HG03196 (cell line): ENCODE results near the gene IGSF6.
"Not testable (repeated sequence)": the region's sequence is repeated elsewhere in the genome, so short reads cannot be mapped to it uniquely, and the experiment has no call there.

Source experiments
- ATAC-seq: cut with Tn5 transposase; IDR thresholded peaks from one replicate; pipeline ENCODE4 v1.9.1; 2021; ENCODE audit not compliant: unreplicated experiment

IGSF6 gene

DNA sequence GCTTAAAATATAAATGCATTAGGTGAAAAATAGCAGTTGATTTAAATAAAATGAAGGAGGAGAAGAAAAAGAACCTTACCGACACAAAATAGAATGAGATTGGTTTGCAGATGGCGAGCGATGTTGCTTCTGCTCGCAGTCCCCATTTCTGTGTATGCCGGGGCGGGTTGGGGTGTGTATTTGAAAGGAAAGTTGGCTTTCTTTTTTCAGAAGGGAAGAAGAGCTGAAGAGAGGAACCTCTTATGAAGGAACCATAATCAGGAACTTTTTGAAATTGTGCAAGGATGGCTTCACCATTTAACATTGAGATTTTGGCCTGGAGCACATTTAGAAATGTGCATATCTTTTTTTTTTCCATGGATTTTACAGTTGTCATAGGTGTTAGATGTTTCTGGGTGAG lies at the start of gene IGSF6:
TSS of gene IGSF6 (minus strand) at position 156 of the 400 bp plus-strand sequence. CDS start at position 146, 10 bp downstream.
- no peak for ATAC-seq

DNA sequence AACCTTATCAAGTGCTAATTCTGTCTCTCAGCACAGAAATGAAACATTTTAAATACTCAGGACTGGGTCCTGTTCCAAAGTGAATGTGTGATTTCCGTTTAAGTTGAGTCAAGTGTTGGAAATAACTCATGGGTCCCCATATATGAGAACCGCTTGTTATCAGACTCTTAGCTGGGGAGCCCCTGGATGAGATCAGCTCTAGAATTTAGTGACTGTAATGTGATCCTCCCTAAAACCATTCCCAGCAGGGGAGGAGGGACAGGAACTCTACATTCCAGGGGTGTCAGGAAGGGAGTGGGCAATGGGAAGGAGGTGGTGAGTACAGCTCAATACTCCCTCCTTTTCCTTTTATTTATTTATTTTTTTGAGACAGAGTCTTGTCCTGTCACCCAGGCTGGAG lies 48.9 kb upstream of the IGSF6 start:
- no peak for ATAC-seq

DNA sequence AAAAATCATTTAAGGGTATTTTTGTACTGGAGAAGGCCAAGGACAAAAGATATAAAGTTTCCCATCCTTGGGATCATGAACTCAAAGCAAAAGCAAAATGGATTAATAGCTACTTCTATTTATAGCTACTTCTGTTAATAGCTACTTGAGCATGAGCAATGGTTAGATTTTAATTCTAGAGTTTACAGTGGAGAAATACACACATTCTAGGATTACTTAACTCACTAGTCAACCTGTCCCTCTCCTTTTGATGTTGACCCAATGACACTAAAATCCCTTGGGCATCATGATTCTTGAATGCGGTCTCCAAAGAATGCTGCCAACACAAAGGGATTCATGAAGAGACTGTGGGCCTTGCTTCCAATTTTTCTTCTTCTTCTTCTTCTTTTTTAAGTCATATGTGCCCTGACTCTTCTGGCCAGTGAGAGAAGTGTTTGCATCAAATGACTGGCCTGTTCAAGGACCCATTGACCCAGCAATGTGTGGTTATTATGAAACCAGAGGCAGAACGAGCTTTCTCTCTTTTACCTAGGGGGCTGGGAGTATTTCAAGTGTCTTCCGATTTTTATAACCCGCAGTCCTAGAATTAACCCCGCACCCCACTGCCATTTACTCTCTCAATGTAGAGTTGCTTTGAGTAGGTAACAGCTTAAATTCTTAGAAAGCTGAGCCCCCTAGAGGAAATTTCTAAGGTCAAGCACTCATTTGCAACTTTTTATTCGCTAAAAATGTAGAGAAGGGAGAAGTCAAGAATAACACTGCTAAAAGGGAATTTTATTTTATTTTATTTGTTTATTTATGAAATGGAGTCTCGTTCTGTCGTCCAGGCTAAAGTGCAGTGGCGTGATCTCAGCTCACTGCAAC lies 46.0 kb upstream of the IGSF6 start:
- no peak for ATAC-seq

DNA sequence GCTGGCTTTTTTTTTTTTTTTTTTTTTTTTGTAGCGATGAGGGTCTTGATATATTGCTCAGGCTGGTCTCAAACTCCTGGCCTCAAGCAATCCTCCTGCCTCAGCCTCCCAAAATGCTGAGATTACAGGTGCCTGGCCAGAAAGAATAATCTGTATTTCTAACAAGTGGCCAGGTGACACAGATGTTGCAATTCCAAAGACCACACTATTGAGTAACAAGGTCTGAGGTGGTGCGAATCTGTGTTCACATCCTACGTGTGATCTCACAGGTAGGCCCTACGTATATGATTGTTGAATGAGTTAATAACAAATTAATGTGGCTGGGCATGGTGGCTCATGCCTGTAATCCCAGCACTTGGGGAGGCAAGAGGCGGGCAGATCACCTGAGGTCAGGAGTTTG lies 44.6 kb upstream of the IGSF6 start:
- ATAC-seq: no peak

GRCh38 chr16:21694609-21695008 lies 42.2 kb upstream of the IGSF6 start:
- no peak for ATAC-seq

GRCh38 chr16:21690967-21691366 lies 38.6 kb upstream of the IGSF6 start:
- ATAC-seq: not testable (repeated sequence)

DNA sequence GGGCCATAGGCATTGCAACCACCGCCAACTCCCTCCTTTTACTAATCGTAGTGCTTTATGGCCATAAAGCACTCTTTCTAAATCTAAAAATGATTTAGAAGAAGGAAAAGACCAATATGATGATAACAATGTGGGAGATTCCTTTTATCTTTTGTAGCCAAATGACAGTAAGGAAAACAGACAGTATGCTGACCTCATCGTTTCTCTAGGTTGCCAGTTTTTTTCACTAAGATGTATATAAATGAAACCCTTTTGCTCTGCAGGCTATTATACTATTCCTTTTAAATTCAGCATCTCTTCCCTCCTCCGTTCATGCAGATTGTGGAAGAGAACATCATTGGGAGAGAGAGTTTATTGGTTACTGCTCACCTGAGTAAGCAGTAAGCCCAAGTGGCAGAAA lies 36.7 kb upstream of the IGSF6 start:
- ATAC-seq: no peak

DNA sequence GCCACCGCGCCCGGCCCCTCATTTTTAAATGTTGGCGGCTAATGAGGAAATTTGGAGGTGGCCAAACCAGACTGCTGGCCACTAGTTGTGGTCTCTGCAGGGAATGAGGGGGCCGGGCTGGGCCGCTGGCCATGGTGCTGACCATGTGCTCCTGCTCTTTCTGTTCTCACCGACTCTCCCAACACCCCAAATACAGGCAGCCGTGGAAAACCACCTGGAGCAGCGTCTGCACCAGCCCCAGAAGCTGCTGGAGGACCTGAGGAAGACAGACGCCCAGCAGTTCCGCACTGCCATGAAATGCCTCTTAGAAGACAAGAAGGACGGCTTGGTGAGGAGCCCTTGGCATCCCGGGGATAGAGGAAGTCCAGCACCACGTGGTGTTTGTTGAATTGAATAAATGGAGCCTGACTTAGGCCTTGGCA lies 32.6 kb upstream of the IGSF6 start:
- ATAC-seq: no peak

GRCh38 chr16:21684199-21684598 lies 31.8 kb upstream of the IGSF6 start:
- ATAC-seq: no peak

GRCh38 chr16:21683184-21683583 lies 30.8 kb upstream of the IGSF6 start:
- ATAC-seq: no peak

- not testable (repeated sequence) for ATAC-seq
Observed at GRCh38 chr16:21680714-21681113, 28.3 kb upstream of the IGSF6 start.

DNA sequence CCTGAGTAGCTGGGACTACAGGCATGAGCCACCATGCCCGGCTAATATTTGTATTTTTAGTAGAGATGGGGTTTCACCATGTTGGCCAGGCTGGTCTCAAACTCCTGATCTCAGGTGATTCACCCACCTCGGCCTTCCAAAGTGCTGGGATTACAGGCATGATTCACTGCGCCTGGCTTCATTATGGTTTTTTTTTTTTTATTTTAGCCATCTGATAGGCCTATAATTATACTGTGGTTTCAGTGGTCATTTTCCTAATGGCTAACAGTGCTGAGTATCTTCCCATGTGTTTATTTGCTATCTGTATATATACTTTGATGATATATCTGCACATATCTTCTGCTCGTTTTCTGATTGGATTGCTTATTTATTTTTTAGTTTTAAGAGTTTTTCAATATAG lies 22.0 kb upstream of the IGSF6 start:
- ATAC-seq: not testable (repeated sequence)

DNA sequence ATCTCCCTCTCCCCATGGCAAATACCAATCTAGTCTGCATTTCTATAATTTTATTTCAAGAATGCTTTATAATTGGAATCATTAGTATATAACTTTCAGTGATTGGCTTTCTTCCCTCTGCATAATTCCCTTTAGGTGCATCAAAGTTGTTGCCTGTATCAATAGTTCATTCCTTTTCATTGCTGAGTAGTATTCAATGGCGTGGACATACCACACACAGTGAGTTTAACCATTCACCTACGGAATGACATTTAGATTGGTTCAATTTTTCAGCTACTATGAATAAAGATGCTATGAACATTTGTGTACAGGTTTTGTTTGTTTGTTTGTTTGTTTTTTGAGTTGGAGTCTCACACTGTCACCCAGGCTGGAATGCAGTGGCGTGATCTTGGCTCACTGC lies 21.1 kb upstream of the IGSF6 start:
- ATAC-seq: no peak

DNA sequence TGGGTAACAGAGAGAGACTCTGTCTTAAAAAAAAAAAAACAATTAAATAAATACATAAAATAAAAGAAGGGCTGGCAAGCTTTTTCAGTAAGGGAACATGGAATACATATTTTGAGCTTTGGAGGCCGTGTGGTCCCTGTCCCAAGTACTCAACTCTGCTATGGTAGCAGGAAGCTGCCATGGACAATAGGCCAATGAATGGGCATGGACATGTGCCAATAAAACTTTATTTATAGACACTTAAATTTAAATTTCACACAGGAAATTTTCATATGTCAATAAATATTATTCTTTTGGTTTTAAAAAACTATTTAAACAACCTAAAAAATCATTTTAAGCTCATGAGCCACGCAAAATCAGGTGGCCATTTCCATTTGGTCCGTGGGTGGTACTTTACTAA lies 15.2 kb upstream of the IGSF6 start:
- ATAC-seq: no peak

- ATAC-seq: no peak
Observed at GRCh38 chr16:21666772-21667171, 14.4 kb upstream of the IGSF6 start.

DNA sequence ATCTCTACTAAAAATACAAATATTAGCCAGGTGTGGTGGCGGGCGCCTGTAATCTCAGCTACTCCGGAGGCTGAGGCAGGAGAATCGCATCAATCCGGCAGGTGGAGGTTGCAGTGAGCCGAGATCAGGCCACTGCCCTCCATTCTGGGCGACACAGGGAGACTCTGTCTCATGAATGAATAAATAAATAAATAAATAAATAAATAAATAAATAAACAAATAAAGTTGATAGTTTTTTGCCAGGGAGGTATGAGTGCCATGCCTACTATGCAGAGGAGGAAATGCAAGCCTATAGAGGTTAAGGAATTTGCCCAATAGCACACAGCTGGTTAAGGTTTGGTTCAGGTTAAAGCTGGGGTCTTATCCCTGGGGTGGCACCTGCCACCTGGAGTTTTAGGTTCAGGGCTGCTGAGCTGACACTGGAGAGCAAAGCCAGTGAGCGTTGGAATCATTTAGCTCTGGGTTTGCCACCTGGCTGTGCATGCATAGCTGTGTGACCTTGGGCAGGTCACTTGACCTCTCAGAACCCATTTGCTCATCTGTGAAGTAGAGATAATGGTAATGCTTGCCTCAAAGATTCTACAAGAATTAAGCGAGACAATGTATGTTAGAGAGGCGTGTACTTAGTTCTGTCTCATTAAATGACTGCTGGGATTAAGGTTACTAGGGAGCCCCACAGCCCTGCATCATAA lies 12.5 kb upstream of the IGSF6 start:
- no peak for ATAC-seq

- no peak for ATAC-seq
Observed at GRCh38 chr16:21663889-21664647, 11.7 kb upstream of the IGSF6 start, which contains the start of gene OTOA. Gene OTOA (plus strand): TSS chr16:21663968. CDS start chr16:21678515, 14,547 bp downstream.

- ATAC-seq: no peak
Observed at GRCh38 chr16:21659124-21659523, 6.7 kb upstream of the IGSF6 start.

DNA sequence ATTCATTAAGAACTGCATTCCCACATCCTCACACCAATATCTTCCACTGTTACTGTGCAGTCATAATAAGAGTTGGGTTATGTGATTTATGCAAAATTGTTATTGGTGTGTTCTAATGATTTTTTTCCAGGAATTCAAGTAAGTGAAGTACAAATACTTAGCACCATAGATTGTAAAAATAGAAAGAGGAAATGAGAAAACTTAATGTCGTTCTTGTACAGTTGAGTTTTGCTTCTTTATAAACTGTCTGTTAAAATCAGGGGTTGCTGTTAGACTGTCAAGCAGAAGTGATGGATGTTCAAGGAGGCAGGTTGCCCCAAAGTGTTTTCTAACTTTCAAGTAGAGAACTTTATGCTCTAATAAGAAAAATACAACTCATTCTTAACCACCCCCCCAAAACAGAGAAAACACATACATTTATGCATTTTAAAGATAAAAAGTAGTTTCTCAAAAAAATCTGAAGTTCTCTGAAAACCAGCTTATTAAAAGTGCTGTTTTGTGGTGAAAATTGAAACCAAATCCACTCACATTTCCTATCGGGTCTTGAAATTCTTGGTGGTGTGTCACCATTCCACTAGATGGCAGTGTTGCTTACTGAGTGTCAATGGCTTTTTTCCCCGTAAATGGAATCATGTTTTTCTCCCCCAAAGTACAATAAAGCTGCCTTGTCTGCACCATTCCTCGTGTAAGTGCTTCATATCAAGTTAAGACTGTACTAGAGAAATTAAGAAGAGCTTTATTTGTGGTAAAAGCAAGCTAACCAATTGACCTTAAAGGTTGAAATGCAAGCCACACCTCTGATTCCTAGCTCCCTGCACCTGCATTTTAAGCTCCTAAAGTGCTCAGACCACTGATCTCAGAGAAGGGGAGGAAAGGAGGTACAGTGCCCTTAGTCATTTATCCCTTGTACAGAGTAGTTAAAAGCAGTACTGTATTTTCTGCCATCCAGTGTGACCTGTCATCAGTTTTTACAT lies 4.7 kb upstream of the IGSF6 start:
- peak; percentile 65 for ATAC-seq

DNA sequence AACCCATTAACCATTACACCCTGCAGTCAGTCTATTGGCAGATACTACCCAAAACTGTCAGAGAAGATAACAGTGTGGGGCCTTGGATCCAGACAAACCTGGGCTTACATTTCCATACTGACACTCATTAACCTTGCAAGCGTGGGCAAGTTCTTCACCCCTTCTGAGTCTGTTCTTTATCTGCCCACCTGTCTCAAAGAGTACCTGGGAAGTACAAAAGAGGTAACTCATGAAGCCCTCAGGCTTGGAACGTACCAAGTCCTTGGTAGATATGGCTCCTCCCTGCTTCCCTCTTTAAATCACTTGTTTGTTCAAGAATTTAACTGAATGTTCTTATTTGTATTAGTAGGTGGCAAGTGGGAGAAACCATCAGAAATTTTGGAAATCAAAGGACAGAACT lies 2.5 kb upstream of the IGSF6 start:
- no peak for ATAC-seq
